Measurements from ENCODE around the gene BMPR1B.
"Not testable (repeated sequence)": the region's sequence is repeated elsewhere in the genome, so short reads cannot be mapped to it uniquely, and the experiment has no call there.

Gene BMPR1B

GRCh38 chr4:95167805-95168204, 410.1 kb downstream of the BMPR1B start:
- no peak for DNase-seq
- Histone ChIP-seq H3F3A (ENCODE audit: insufficient read depth, low read length) (no peaks in the 10 kb centered on the region), H3K79me2 (ENCODE audit: low read length) (no peaks in the 10 kb centered on the region), H4K20me1 (ENCODE audit: insufficient read depth, low read length) (no peaks in the 10 kb centered on the region), H3K4me3 (ENCODE audit: low read length) (no peak overlapping the region), H3K9me3 (replicated peaks; ENCODE audit: insufficient read depth, low read length) (no peaks in the 10 kb centered on the region), H3K36me3 (replicated peaks; ENCODE audit: insufficient read depth, low read length) (no peaks in the 10 kb centered on the region), H3K9ac (ENCODE audit: low read length) (no peak overlapping the region), H3K4me2 (ENCODE audit: low read depth, low read length) (no peak overlapping the region), H2AFZ (ENCODE audit: low read length) (no peak overlapping the region), H3K4me1 (ENCODE audit: low read length) (no peaks in the 10 kb centered on the region), H3K27ac (ENCODE audit: low read length) (no peak overlapping the region), H3K9me2 (replicated peaks; ENCODE audit: insufficient read depth, low read length) (no peaks in the 10 kb centered on the region), H3K27me3 (replicated peaks; ENCODE audit: insufficient read depth, low read length) (no peaks in the 10 kb centered on the region)
- TF ChIP-seq EZH2 (optimal IDR thresholded peaks at IDR 0.05; ENCODE audit: low read depth, low read length) (no peak), EZH2phosphoT487 (IDR thresholded peaks at IDR 0.05; ENCODE audit: low read length) (no peak)
- TF ChIP-seq, protein P1, sequence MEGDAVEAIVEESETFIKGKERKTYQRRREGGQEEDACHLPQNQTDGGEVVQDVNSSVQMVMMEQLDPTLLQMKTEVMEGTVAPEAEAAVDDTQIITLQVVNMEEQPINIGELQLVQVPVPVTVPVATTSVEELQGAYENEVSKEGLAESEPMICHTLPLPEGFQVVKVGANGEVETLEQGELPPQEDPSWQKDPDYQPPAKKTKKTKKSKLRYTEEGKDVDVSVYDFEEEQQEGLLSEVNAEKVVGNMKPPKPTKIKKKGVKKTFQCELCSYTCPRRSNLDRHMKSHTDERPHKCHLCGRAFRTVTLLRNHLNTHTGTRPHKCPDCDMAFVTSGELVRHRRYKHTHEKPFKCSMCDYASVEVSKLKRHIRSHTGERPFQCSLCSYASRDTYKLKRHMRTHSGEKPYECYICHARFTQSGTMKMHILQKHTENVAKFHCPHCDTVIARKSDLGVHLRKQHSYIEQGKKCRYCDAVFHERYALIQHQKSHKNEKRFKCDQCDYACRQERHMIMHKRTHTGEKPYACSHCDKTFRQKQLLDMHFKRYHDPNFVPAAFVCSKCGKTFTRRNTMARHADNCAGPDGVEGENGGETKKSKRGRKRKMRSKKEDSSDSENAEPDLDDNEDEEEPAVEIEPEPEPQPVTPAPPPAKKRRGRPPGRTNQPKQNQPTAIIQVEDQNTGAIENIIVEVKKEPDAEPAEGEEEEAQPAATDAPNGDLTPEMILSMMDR (IDR thresholded peaks at IDR 0.05; ENCODE audit: low read length): no peak

DNA sequence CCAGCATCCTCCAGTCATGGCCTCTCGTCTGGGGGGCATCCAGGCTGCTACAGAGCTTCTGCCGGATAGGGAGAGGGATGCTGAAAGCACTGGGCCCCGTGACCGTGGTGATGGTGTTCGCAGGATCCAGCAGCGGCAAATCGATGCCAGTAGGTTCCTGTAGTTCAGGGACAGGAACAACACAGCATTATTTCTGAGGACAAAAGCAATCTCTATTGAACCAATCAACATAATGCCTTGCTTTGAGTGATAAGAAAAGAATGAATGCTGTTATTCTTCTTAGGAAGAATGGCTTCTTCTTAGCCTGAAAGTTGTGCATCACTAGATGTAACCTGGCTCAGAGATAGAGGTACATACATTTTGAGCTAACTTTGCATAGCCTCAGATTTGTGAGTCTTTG, 412.4 kb downstream of the BMPR1B start:
- Histone ChIP-seq H3K79me2 (ENCODE audit: low read length) (no peaks in the 10 kb centered on the region), H3K36me3 (replicated peaks; ENCODE audit: insufficient read depth, low read length) (no peaks in the 10 kb centered on the region), H3K4me1 (ENCODE audit: low read length) (no peaks in the 10 kb centered on the region), H3F3A (ENCODE audit: insufficient read depth, low read length) (no peaks in the 10 kb centered on the region), H3K27ac (ENCODE audit: low read length) (no peak overlapping the region), H3K9me2 (replicated peaks; ENCODE audit: insufficient read depth, low read length) (no peaks in the 10 kb centered on the region), H3K4me2 (ENCODE audit: low read depth, low read length) (no peak overlapping the region), H3K9me3 (replicated peaks; ENCODE audit: insufficient read depth, low read length) (no peaks in the 10 kb centered on the region), H3K27me3 (replicated peaks; ENCODE audit: insufficient read depth, low read length) (no peaks in the 10 kb centered on the region), H2AFZ (ENCODE audit: low read length) (no peak overlapping the region), H4K20me1 (ENCODE audit: insufficient read depth, low read length) (no peaks in the 10 kb centered on the region), H3K9ac (ENCODE audit: low read length) (no peak overlapping the region), H3K4me3 (ENCODE audit: low read length) (no peak overlapping the region)
- no peak for TF ChIP-seq EZH2 (optimal IDR thresholded peaks at IDR 0.05; ENCODE audit: low read depth, low read length)
- TF ChIP-seq, protein P1 (IDR thresholded peaks at IDR 0.05; ENCODE audit: low read length): no peak
- no peak for TF ChIP-seq EZH2phosphoT487 (IDR thresholded peaks at IDR 0.05; ENCODE audit: low read length)
- DNase-seq: no peak

GRCh38 chr4:95171377-95171776, 413.6 kb downstream of the BMPR1B start:
- not testable (repeated sequence) for H3K36me3 ChIP-seq (replicated peaks; ENCODE audit: insufficient read depth, low read length); H2AFZ ChIP-seq (ENCODE audit: low read length); H4K20me1 ChIP-seq (ENCODE audit: insufficient read depth, low read length); H3K9ac ChIP-seq (ENCODE audit: low read length); H3K9me3 ChIP-seq (replicated peaks; ENCODE audit: insufficient read depth, low read length); H3K4me3 ChIP-seq (ENCODE audit: low read length); H3K27ac ChIP-seq (ENCODE audit: low read length); DNase-seq; H3K4me2 ChIP-seq (ENCODE audit: low read depth, low read length); H3K4me1 ChIP-seq (ENCODE audit: low read length); H3F3A ChIP-seq (ENCODE audit: insufficient read depth, low read length); H3K27me3 ChIP-seq (replicated peaks; ENCODE audit: insufficient read depth, low read length); H3K79me2 ChIP-seq (ENCODE audit: low read length); H3K9me2 ChIP-seq (replicated peaks; ENCODE audit: insufficient read depth, low read length)

DNA sequence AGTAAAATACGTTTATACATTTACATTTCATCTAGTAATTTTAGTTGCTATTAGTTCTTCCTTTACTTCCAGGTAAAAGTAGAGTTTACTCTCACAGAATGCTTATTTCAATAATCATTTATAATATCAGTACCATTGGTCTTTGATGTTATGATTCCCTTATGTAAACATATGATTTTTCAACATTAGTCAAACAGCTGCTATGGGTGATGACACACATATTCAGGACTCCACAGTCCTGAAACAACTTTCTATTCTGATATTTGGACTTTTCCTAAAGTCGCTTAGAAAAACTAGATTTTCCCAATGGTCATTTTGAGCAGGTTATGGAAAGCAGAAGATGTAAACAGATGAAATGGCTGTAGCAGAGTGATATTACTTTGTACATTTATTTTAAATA, 421.2 kb downstream of the BMPR1B start:
- no peaks in the 10 kb centered on the region for H3K79me2 ChIP-seq (ENCODE audit: low read length)
- H3K27ac ChIP-seq (ENCODE audit: low read length): no peak overlapping the region
- no peaks in the 10 kb centered on the region for H3F3A ChIP-seq (ENCODE audit: insufficient read depth, low read length)
- no peaks in the 10 kb centered on the region for H3K4me1 ChIP-seq (ENCODE audit: low read length)
- no peaks in the 10 kb centered on the region for H3K9me3 ChIP-seq (replicated peaks; ENCODE audit: insufficient read depth, low read length)
- H3K9ac ChIP-seq (ENCODE audit: low read length): no peak overlapping the region
- H3K4me3 ChIP-seq (ENCODE audit: low read length): no peak overlapping the region
- no peaks in the 10 kb centered on the region for H3K36me3 ChIP-seq (replicated peaks; ENCODE audit: insufficient read depth, low read length)
- no peak overlapping the region for H2AFZ ChIP-seq (ENCODE audit: low read length)
- no peak for DNase-seq
- H3K9me2 ChIP-seq (replicated peaks; ENCODE audit: insufficient read depth, low read length): no peaks in the 10 kb centered on the region
- no peaks in the 10 kb centered on the region for H4K20me1 ChIP-seq (ENCODE audit: insufficient read depth, low read length)
- TF ChIP-seq, protein P1 (IDR thresholded peaks at IDR 0.05; ENCODE audit: low read length): no peak
- TF ChIP-seq EZH2phosphoT487 (IDR thresholded peaks at IDR 0.05; ENCODE audit: low read length) (no peak), EZH2 (optimal IDR thresholded peaks at IDR 0.05; ENCODE audit: low read depth, low read length) (no peak)
- no peaks in the 10 kb centered on the region for H3K27me3 ChIP-seq (replicated peaks; ENCODE audit: insufficient read depth, low read length)
- no peak overlapping the region for H3K4me2 ChIP-seq (ENCODE audit: low read depth, low read length)

All from MM.1S (cell line).